Hematopoietic multipotent progenitor cell treated with erythropoietin and hydrocortisone succinate and interleukin-3 and kit ligand, for 8 days (in vitro differentiated cells): ENCODE data around the gene RIN3.
"Not testable (repeated sequence)": the region's sequence is repeated elsewhere in the genome, so short reads cannot be mapped to it uniquely, and the experiment has no call there.

ENCODE experiments used
- DNase-seq: peaks from one replicate; pipeline ENCODE4 v3.0.0-alpha.2; 2015

Gene RIN3

GRCh38 chr14:92631098-92631497 lies 117.5 kb downstream of the RIN3 start:
- no peak for DNase-seq

- DNase-seq = no peak
Observed at GRCh38 chr14:92632546-92633273, 119.1 kb downstream of the RIN3 start.

GRCh38 chr14:92633274-92633616 lies 119.7 kb downstream of the RIN3 start:
- DNase-seq = no peak

GRCh38 chr14:92633724-92634123 lies 120.1 kb downstream of the RIN3 start:
- DNase-seq = no peak

- DNase-seq = no peak
Observed at GRCh38 chr14:92635031-92635430, 121.5 kb downstream of the RIN3 start.

GRCh38 chr14:92635896-92636295 lies 122.3 kb downstream of the RIN3 start:
- no peak for DNase-seq

- DNase-seq = no peak
Observed at GRCh38 chr14:92637228-92637627, 123.6 kb downstream of the RIN3 start.

GRCh38 chr14:92637864-92638263 lies 124.3 kb downstream of the RIN3 start:
- no peak for DNase-seq

- DNase-seq = no peak
Observed at GRCh38 chr14:92638266-92638665, 124.7 kb downstream of the RIN3 start.

GRCh38 chr14:92638904-92639303 lies 125.3 kb downstream of the RIN3 start:
- DNase-seq = no peak

GRCh38 chr14:92639472-92640117 lies 126.0 kb downstream of the RIN3 start:
- not testable (repeated sequence) for DNase-seq

GRCh38 chr14:92641306-92641705 lies 127.7 kb downstream of the RIN3 start:
- no peak for DNase-seq

GRCh38 chr14:92644171-92644969 lies 130.8 kb downstream of the RIN3 start:
- no peak for DNase-seq

GRCh38 chr14:92644970-92645515 lies 131.5 kb downstream of the RIN3 start:
- no peak for DNase-seq

GRCh38 chr14:92645841-92646478 lies 132.4 kb downstream of the RIN3 start:
- no peak for DNase-seq

- DNase-seq = no peak
Observed at GRCh38 chr14:92646952-92647796, 133.6 kb downstream of the RIN3 start.

GRCh38 chr14:92647797-92648279 lies 134.3 kb downstream of the RIN3 start:
- no peak for DNase-seq

GRCh38 chr14:92649066-92649465 lies 135.5 kb downstream of the RIN3 start:
- DNase-seq = no peak

GRCh38 chr14:92649934-92650545 lies 136.5 kb downstream of the RIN3 start:
- no peak for DNase-seq

- no peak for DNase-seq
Observed at GRCh38 chr14:92650581-92651105, 137.1 kb downstream of the RIN3 start.

- peak; percentile 74 for DNase-seq
Observed at GRCh38 chr14:92651106-92651757, 137.7 kb downstream of the RIN3 start.
